ENCODE measurements around the gene FA2H.
"Not testable (repeated sequence)": the region's sequence is repeated elsewhere in the genome, so short reads cannot be mapped to it uniquely, and the experiment has no call there.

Gene FA2H

GRCh38 chr16:74811911-74812310 lies 37.3 kb upstream of the FA2H start:
- no peak overlapping the region for H3K4me3 ChIP-seq (ENCODE audit: low read length)
- no peaks in the 10 kb centered on the region for H3K79me2 ChIP-seq (ENCODE audit: low read length)
- no peak overlapping the region for H3K27ac ChIP-seq (ENCODE audit: low read length)
- peaks cover 10% of the 10 kb centered on the region; the same call in 1 of the 2 replicates for H3K27me3 ChIP-seq (ENCODE audit: low read depth, low read length)
- H3K36me3 ChIP-seq (replicated peaks; ENCODE audit: low read depth, low read length) = no peaks in the 10 kb centered on the region
- no peak overlapping the region for H2AFZ ChIP-seq (ENCODE audit: low read depth, low read length)
- H4K20me1 ChIP-seq (ENCODE audit: insufficient read depth, low read length) = no peaks in the 10 kb centered on the region
- H3K9me3 ChIP-seq (ENCODE audit: insufficient read depth, low read length) = no peaks in the 10 kb centered on the region
- no peak overlapping the region for H3K4me2 ChIP-seq (ENCODE audit: low read length)
- no peak overlapping the region for H3K9ac ChIP-seq (ENCODE audit: low read length)
- TF ChIP-seq CTCF (IDR thresholded peaks at IDR 0.05; ENCODE audit: low read depth, low read length) = no peak
- no peak for TF ChIP-seq EZH2phosphoT487 (IDR thresholded peaks at IDR 0.05; ENCODE audit: low read depth)
- peaks cover 5% of the 10 kb centered on the region for H3K4me1 ChIP-seq (ENCODE audit: low read length)

DNA sequence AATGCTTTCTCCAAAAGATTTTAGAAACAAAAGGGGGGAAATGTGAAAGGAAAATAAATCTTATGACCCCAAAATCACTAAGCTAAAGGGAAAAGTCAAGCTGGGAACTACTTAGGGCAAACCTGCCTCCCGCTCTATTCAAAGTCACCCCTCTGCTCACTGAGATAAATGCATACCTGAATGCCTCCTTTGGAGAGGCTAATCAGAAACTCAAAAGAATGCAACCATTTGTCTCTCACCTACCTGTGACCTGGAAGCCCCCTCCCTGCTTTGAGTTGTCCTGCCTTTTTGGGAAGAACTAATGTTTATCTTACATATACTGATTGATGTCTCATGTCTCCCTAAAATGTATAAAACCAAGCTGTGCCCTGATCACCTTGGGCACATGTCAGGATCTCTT lies 36.6 kb upstream of the FA2H start:
- not testable (repeated sequence) for H3K4me3 ChIP-seq (ENCODE audit: low read length); H3K9me3 ChIP-seq (ENCODE audit: insufficient read depth, low read length); H3K27ac ChIP-seq (ENCODE audit: low read length); H3K9ac ChIP-seq (ENCODE audit: low read length); H2AFZ ChIP-seq (ENCODE audit: low read depth, low read length); H3K27me3 ChIP-seq (ENCODE audit: low read depth, low read length); H4K20me1 ChIP-seq (ENCODE audit: insufficient read depth, low read length); H3K36me3 ChIP-seq (replicated peaks; ENCODE audit: low read depth, low read length); H3K4me1 ChIP-seq (ENCODE audit: low read length); H3K79me2 ChIP-seq (ENCODE audit: low read length); H3K4me2 ChIP-seq (ENCODE audit: low read length)

- Histone ChIP-seq H3K4me1 (ENCODE audit: low read length) (no peaks in the 10 kb centered on the region), H3K36me3 (replicated peaks; ENCODE audit: low read depth, low read length) (no peaks in the 10 kb centered on the region), H3K27ac (ENCODE audit: low read length) (no peak overlapping the region), H2AFZ (ENCODE audit: low read depth, low read length) (no peak overlapping the region), H3K79me2 (ENCODE audit: low read length) (no peaks in the 10 kb centered on the region), H3K4me2 (ENCODE audit: low read length) (no peak overlapping the region), H3K9me3 (ENCODE audit: insufficient read depth, low read length) (no peaks in the 10 kb centered on the region), H4K20me1 (ENCODE audit: insufficient read depth, low read length) (no peaks in the 10 kb centered on the region), H3K9ac (ENCODE audit: low read length) (no peak overlapping the region), H3K27me3 (ENCODE audit: low read depth, low read length) (peaks cover 9% of the 10 kb centered on the region; the same call in 1 of the 2 replicates), H3K4me3 (ENCODE audit: low read length) (no peak overlapping the region)
- TF ChIP-seq EZH2phosphoT487 (IDR thresholded peaks at IDR 0.05; ENCODE audit: low read depth) (no peak), CTCF (IDR thresholded peaks at IDR 0.05; ENCODE audit: low read depth, low read length) (no peak)
These were observed 32.5 kb upstream of the FA2H start for GRCh38 chr16:74807052-74807646.

- H3K36me3 ChIP-seq (replicated peaks; ENCODE audit: low read depth, low read length) = no peaks in the 10 kb centered on the region
- no peak overlapping the region for H3K9ac ChIP-seq (ENCODE audit: low read length)
- H3K9me3 ChIP-seq (ENCODE audit: insufficient read depth, low read length) = peaks cover 7% of the 10 kb centered on the region; the same call in 1 of the 2 replicates
- H3K4me2 ChIP-seq (ENCODE audit: low read length) = no peak overlapping the region
- no peaks in the 10 kb centered on the region for H3K79me2 ChIP-seq (ENCODE audit: low read length)
- no peak for TF ChIP-seq EZH2phosphoT487 (IDR thresholded peaks at IDR 0.05; ENCODE audit: low read depth)
- no peak for TF ChIP-seq CTCF (IDR thresholded peaks at IDR 0.05; ENCODE audit: low read depth, low read length)
- H3K4me1 ChIP-seq (ENCODE audit: low read length) = no peaks in the 10 kb centered on the region
- H3K4me3 ChIP-seq (ENCODE audit: low read length) = no peak overlapping the region
- peaks cover 31% of the 10 kb centered on the region for H3K27me3 ChIP-seq (ENCODE audit: low read depth, low read length)
- no peak overlapping the region for H3K27ac ChIP-seq (ENCODE audit: low read length)
- H2AFZ ChIP-seq (ENCODE audit: low read depth, low read length) = no peak overlapping the region
- H4K20me1 ChIP-seq (ENCODE audit: insufficient read depth, low read length) = no peaks in the 10 kb centered on the region
These were observed 25.7 kb upstream of the FA2H start for GRCh38 chr16:74800216-74800871.
